ENCODE results near the gene AMBRA1.

The AMBRA1 gene

DNA sequence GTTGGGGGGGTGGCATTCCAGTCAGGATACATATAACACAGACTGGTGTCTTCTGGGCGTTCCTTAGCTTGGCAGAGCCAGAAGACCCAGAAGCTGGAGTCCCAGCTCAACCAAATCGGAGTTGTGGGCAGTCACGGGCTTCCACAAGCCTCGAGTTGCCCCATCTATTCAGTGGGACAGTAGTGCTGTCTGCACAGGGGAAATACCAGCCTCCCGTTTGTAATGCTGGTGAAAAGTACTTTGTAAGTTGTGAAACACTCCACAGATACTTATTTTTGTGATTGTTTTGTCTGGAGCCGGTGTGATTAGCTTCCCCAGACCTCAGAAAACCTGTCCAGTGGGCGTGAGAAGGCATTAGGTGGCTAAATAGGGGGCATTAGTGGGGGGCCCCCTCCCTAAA is 232.9 kb downstream of the AMBRA1 start:
- DNase-seq (no peak), ATAC-seq (ENCODE audit: insufficient read depth, low read depth) (peak; percentile 32)
- TF ChIP-seq, protein P1, sequence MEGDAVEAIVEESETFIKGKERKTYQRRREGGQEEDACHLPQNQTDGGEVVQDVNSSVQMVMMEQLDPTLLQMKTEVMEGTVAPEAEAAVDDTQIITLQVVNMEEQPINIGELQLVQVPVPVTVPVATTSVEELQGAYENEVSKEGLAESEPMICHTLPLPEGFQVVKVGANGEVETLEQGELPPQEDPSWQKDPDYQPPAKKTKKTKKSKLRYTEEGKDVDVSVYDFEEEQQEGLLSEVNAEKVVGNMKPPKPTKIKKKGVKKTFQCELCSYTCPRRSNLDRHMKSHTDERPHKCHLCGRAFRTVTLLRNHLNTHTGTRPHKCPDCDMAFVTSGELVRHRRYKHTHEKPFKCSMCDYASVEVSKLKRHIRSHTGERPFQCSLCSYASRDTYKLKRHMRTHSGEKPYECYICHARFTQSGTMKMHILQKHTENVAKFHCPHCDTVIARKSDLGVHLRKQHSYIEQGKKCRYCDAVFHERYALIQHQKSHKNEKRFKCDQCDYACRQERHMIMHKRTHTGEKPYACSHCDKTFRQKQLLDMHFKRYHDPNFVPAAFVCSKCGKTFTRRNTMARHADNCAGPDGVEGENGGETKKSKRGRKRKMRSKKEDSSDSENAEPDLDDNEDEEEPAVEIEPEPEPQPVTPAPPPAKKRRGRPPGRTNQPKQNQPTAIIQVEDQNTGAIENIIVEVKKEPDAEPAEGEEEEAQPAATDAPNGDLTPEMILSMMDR (IDR thresholded peaks at IDR 0.05; ENCODE audit: borderline replicate concordance, extremely low read depth, low read length, poor library complexity, severe bottlenecking): no peak
- TF ChIP-seq EZH2 (IDR thresholded peaks at IDR 0.05; ENCODE audit: borderline replicate concordance, low read depth, low read length, severe bottlenecking): no peak
- Histone ChIP-seq H3K9me3 (ENCODE audit: insufficient read depth, low read length, severe bottlenecking) (no peaks in the 10 kb centered on the region), H3K27me3 (ENCODE audit: insufficient read depth, low read length, poor library complexity) (no peaks in the 10 kb centered on the region), H3K79me2 (ENCODE audit: insufficient read depth, low read length) (peaks cover 97% of the 10 kb centered on the region), H3K4me3 (ENCODE audit: low read depth in 1 of 2, low read length in 2 of 2) (peak overlapping the region; percentile 51 to 69; a peak in 3 of 4 replicates), H2AFZ (ENCODE audit: low read depth, low read length) (peak overlapping the region; percentile 88), H4K20me1 (ENCODE audit: insufficient read depth, low read length) (peaks cover 39% of the 10 kb centered on the region), H3K36me3 (ENCODE audit: insufficient read depth, low read length) (peaks cover 44% of the 10 kb centered on the region), H3K9ac (ENCODE audit: low read depth, low read length) (peak overlapping the region; percentile 92), H3K4me1 (ENCODE audit: insufficient read depth, low read length) (peaks cover 30% of the 10 kb centered on the region), H3K4me2 (ENCODE audit: insufficient read depth, low read length) (peak overlapping the region; percentile 97), H3K27ac (ENCODE audit: low read length) (peak overlapping the region; percentile 100)

DNA sequence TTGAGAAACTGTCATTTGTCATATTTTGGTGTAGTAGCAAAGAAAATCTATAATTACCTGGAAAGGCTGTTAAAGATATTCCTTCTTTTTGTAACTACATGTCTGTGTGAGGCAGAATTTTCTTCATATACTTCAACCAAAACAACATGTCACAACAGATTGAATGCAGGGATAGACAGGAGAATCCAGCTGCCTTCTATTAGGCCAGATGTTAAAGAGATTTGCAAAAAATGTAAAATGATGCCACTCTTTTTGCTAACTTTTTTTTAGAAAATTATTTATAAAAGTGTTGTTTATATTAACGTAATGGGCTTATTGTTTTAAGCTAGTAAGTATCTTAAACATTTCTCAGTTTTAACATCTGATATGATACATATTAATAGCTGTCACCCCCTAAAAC is 233.9 kb downstream of the AMBRA1 start:
- TF ChIP-seq, protein P1 (IDR thresholded peaks at IDR 0.05; ENCODE audit: borderline replicate concordance, extremely low read depth, low read length, poor library complexity, severe bottlenecking): no peak
- no peak for TF ChIP-seq EZH2 (IDR thresholded peaks at IDR 0.05; ENCODE audit: borderline replicate concordance, low read depth, low read length, severe bottlenecking)
- Histone ChIP-seq H3K4me1 (ENCODE audit: insufficient read depth, low read length) (peaks cover 30% of the 10 kb centered on the region), H3K79me2 (ENCODE audit: insufficient read depth, low read length) (peaks cover 96% of the 10 kb centered on the region), H3K9ac (ENCODE audit: low read depth, low read length) (no peak overlapping the region), H3K27ac (ENCODE audit: low read length) (peak overlapping the region; percentile 100), H3K27me3 (ENCODE audit: insufficient read depth, low read length, poor library complexity) (no peaks in the 10 kb centered on the region), H4K20me1 (ENCODE audit: insufficient read depth, low read length) (peaks cover 34% of the 10 kb centered on the region), H2AFZ (ENCODE audit: low read depth, low read length) (no peak overlapping the region), H3K4me3 (ENCODE audit: low read depth in 1 of 2, low read length in 2 of 2) (no peak overlapping the region), H3K4me2 (ENCODE audit: insufficient read depth, low read length) (no peak overlapping the region), H3K36me3 (ENCODE audit: insufficient read depth, low read length) (peaks cover 45% of the 10 kb centered on the region), H3K9me3 (ENCODE audit: insufficient read depth, low read length, severe bottlenecking) (no peaks in the 10 kb centered on the region)
- ATAC-seq (ENCODE audit: insufficient read depth, low read depth): no peak
- no peak for DNase-seq

DNA sequence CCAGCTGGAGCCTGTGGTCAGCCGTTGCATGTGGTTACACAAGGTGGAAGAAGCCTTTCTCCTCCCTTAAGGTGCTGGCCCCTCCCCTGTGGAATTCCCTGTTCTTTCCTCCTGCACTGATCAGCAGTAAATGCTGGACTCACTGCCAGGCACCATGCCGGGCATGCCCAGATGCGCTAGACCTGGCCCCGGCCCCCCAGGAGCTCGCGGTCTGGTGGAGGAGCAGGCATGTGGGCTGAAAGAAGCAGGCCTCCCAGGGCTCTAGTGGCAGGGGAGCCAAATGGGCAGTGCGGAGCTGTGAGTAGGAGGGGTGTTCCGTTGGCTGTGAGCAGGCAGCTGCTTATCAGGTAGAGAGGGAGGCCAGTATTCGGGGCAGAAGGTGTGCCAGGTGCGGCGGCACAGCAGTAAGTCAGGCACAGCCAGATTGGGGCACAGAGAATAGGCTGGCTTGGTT is 236.3 kb downstream of the AMBRA1 start:
- no peaks in the 10 kb centered on the region for H3K9me3 ChIP-seq (ENCODE audit: insufficient read depth, low read length, severe bottlenecking)
- H4K20me1 ChIP-seq (ENCODE audit: insufficient read depth, low read length): peaks cover 28% of the 10 kb centered on the region
- H3K4me3 ChIP-seq (ENCODE audit: low read depth in 1 of 2, low read length in 2 of 2): no peak overlapping the region
- H3K9ac ChIP-seq (ENCODE audit: low read depth, low read length): no peak overlapping the region
- peak overlapping the region; percentile 21; the same call in 1 of the 2 replicates for H3K27ac ChIP-seq (ENCODE audit: low read length)
- no peak overlapping the region for H3K4me2 ChIP-seq (ENCODE audit: insufficient read depth, low read length)
- ATAC-seq (ENCODE audit: insufficient read depth, low read depth): no peak
- H3K4me1 ChIP-seq (ENCODE audit: insufficient read depth, low read length): peaks cover 35% of the 10 kb centered on the region
- H3K79me2 ChIP-seq (ENCODE audit: insufficient read depth, low read length): peaks cover 95% of the 10 kb centered on the region
- H3K36me3 ChIP-seq (ENCODE audit: insufficient read depth, low read length): peaks cover 39% of the 10 kb centered on the region
- no peak for DNase-seq
- TF ChIP-seq EZH2 (IDR thresholded peaks at IDR 0.05; ENCODE audit: borderline replicate concordance, low read depth, low read length, severe bottlenecking): no peak
- TF ChIP-seq, protein P1 (IDR thresholded peaks at IDR 0.05; ENCODE audit: borderline replicate concordance, extremely low read depth, low read length, poor library complexity, severe bottlenecking): no peak
- H2AFZ ChIP-seq (ENCODE audit: low read depth, low read length): no peak overlapping the region
- no peaks in the 10 kb centered on the region for H3K27me3 ChIP-seq (ENCODE audit: insufficient read depth, low read length, poor library complexity)
